AG09319 (cell line): ENCODE measurements around the gene SMPD3.

ENCODE experiments used
- DNase-seq: peaks from one replicate; pipeline ENCODE4 v3.0.0-alpha.2; 2010; ENCODE audit warnings: low read depth; ENCODE audit errors: extremely low read depth
- TF ChIP-seq, protein P1 (sequence below): IDR thresholded peaks from 2 replicates; pipeline ENCODE4 v1.5.1; 2011; ENCODE audit warnings: low read depth, mild to moderate bottlenecking, inconsistent platforms, low read length, moderate library complexity

The SMPD3 gene

GRCh38 chr16:68490829-68491575 lies 42.7 kb upstream of the SMPD3 start:
- no peak for DNase-seq
- TF ChIP-seq, protein P1, sequence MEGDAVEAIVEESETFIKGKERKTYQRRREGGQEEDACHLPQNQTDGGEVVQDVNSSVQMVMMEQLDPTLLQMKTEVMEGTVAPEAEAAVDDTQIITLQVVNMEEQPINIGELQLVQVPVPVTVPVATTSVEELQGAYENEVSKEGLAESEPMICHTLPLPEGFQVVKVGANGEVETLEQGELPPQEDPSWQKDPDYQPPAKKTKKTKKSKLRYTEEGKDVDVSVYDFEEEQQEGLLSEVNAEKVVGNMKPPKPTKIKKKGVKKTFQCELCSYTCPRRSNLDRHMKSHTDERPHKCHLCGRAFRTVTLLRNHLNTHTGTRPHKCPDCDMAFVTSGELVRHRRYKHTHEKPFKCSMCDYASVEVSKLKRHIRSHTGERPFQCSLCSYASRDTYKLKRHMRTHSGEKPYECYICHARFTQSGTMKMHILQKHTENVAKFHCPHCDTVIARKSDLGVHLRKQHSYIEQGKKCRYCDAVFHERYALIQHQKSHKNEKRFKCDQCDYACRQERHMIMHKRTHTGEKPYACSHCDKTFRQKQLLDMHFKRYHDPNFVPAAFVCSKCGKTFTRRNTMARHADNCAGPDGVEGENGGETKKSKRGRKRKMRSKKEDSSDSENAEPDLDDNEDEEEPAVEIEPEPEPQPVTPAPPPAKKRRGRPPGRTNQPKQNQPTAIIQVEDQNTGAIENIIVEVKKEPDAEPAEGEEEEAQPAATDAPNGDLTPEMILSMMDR = no peak

DNA sequence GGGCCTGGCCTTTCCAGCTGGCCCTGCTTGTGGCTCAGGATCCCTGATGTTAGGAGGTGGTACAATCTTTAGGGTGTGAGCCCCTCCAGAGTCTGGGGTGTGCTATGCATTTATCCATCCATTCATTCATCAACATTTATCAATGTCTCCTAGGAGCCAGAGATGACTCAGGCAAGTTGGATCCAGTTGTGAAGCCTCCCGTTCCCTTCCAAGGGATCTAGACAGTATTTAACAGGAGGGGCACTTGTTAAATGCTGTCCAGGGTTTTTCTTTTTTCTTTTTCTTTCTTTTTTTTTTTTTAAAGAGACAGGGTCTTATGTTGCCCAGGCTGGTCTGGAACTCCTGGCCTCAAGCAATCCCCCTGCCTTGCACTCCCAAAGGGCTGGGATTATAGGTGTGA lies 42.0 kb upstream of the SMPD3 start:
- DNase-seq = no peak
- TF ChIP-seq, protein P1 = no peak

- TF ChIP-seq, protein P1 = no peak
- DNase-seq = no peak
Measured at GRCh38 chr16:68488554-68488953, 40.2 kb upstream of the SMPD3 start.

- no peak for DNase-seq
- TF ChIP-seq, protein P1 = no peak
Measured at GRCh38 chr16:68487669-68488068, 39.4 kb upstream of the SMPD3 start.

DNA sequence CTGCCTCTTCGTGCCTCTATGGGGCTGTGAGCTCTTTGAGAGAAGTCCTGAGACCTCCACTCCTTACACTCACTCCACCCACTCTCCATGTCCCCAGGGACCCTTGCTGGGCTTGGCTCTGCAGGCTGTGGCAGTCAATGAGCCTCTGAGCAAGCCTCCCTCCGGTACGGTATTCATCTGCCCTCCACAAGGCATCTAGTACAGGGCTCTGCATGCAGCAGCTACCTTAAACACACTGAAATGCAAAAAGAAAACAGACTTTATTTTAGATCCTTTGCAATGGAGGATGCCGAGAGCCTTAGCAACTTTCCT lies 38.9 kb upstream of the SMPD3 start:
- no peak for DNase-seq

DNA sequence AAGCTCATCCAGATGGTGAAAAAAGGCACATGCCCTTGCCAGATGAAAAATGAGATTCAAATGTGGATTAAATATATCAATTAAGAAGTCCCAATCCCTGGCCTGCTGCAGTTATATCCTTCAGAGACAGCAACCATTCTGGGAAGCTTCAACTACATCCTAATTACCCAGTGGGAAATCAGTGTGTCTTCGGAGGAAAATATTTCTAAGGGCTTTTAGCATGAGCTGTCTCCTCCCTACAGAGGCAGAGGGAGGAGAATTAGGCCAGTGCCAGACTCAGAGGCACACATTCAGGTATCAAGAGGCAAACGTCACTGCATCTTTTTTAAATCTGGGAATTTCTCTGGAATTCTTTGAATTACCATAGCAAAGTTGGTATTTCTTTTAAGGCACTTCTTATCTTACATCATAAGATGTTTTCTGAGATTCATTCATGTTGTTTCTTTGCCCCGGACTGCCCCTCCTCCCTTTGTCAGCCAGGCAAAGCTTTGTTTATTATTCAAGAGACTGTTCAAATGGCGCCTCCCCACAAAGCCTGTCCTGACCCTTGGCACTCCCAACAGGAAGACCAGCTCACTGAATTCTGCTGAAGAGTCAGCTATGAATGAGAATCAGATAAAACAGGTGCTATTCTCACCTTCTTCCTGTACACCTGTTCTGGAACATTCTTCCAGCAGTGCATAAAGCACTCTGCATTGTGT lies 38.3 kb upstream of the SMPD3 start:
- DNase-seq = no peak
- TF ChIP-seq, protein P1 = no peak

More for the DNA sequence above, 38.9 kb upstream of the SMPD3 start:
- TF ChIP-seq, protein P1 = no peak

DNA sequence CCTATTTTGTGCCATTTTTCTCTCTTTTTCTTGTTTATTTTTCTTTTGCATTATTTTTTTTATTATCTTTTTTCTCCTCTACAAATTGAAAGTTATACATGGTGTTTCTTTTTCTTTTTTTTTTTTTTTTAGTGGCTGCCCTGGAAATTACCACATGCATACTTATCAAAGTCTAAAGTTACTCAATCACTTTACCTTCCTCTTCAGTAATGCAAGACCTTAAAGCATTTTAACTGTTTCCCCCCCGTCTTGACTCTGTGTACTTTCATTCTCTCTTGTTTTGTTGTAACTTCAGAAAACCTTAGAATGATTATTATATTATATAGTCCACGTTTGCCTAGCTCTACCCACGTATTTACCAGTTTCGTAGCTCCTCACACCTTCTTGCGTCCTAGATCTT lies 33.3 kb upstream of the SMPD3 start:
- TF ChIP-seq, protein P1 = no peak
- no peak for DNase-seq
